HG03103 (cell line): ENCODE measurements around the gene SRRM4.
"Not testable (repeated sequence)": the region's sequence is repeated elsewhere in the genome, so short reads cannot be mapped to it uniquely, and the experiment has no call there.

ENCODE experiments used
- ATAC-seq: cut with Tn5 transposase; IDR thresholded peaks from one replicate; pipeline ENCODE4 v1.9.1; 2021; ENCODE audit warnings: low read depth; ENCODE audit not compliant: unreplicated experiment

Gene SRRM4

DNA sequence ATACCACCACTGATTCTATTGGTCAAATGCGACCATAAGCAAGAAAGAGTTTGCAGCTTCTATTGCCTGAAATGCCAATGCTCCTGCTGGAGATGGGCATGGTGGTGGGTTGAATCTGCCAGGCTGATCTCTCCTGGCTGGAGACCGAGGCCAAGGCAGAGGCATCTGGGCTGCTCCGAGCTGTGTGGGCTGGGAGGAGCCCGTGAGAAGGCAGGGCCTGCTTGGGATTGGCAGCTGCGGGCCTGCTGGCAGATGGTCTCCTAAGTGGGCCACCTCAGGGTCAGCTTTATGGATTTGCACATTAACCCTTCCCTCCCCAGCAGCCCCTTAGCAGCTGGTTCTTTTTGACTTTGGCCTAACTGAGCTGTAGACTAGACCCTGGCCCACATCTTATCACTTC is 25.4 kb downstream of the SRRM4 start:
- ATAC-seq: no peak

DNA sequence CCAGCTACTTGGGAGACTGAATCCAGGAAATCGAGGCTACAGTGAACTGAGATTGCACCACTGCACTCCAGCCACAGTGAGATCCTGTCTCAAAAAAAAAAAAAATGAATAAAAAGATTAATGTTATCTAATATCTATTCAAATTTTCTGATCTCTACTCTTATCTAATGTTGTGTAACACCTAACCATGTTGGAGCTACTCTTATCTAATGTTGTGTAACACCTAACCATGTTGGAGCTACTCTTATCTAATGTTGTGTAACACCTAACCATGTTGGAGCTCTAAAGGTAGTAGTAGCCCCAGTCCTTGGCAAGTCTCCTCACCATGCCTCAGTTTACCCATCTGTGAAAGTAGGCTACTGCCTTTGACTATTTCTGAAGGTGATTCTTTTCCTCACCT is 26.9 kb downstream of the SRRM4 start:
- ATAC-seq: not testable (repeated sequence)

DNA sequence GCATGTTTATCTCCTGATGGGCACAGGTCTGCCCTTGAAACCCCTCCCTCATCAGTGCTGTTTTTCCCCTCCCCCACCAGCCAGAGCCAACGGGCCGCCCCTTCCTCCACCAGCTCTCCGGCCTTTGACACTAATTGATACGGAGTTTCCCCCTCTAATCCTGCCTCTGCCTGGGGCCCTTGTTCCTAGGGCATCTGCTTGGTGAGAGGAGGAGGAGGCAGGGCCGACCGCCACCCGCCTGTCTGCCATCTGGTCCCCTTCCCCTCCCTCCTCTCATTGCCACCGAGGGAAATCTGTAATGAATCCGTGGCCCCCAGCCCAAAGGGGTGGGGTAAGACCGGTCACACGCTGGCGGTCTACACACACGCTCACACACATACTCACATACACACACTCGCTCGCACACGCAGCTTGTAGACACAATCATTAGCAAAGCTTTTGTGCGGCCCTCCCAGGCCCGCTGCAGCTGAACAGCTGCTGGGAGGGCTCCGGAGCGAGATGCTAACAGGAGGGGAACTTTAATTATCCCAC is 27.4 kb downstream of the SRRM4 start:
- no peak for ATAC-seq

DNA sequence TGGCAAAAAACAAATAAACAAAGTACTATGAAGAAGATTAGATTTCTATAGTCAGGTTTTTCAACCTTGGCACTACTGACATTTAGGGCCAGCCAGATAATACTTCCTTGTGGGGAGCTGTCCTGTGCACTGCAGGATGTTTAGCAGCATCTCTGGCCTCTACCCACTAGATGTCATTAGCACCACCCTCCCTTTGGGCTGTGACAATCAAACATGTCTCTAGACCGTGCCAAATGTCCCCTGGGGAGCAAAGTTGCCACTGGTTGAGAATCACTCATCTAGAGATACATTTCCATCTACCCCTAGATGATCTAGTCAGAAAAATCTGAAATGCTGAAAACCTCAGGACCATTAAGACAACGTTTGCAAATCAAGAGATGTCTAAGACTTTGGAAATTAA is 29.9 kb downstream of the SRRM4 start:
- ATAC-seq: no peak

DNA sequence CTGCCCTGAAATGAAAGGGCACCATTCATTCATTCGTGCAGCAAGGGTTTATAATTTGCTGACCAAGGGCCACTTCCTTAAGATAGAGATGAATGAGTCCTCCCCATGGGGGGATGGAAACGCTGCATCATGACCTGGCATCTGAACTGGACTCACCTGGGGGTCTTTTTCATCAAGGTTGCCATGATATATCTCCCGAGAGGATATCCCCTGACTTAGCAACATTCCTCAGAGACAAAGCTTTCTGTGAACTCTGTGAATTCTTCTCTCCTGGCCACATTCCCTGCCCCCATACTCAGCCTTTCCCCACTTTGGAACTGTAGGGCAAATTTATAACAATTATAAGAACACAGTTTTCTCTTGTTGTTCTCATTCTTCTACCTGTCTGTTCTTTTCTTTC is 30.8 kb downstream of the SRRM4 start:
- no peak for ATAC-seq

DNA sequence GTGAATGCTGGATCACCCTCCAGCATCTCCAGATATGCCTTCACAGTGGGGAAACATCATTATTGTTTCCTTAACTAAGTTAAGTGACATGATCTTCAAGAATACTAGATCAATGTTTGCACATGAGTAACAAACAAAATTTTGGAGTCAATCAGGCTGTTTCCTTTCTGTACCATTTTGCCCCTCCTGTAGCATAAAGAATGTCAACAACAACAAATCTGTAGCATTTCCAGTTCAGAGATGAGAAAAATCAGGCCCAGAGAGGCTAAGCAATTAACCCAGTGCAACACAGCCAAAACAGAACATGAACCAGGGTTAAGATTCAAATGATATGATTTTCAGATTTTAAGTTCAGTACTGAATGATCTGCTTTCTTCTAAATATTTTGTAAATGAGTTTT is 31.7 kb downstream of the SRRM4 start:
- ATAC-seq: no peak

- no peak for ATAC-seq
These were observed 33.0 kb downstream of the SRRM4 start for GRCh38 chr12:119014368-119014767.

DNA sequence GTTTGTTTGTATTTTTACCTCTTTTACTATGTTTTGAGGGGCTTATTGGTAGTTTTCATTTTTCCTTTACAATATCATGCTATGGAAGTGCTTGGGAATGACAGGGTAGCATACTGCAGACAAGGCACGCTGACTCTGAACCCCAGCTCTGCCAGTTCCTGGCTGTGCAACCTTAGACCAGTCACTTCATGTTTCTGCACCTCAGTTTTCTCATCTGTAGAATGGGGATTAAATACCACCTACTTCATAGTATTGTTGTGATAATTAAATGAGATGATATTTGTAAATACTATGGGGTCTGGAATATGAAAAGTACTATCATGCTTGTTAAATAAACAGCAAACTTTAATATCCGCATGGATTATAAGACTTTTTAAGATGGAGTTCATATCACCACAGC is 35.4 kb downstream of the SRRM4 start:
- no peak for ATAC-seq

DNA sequence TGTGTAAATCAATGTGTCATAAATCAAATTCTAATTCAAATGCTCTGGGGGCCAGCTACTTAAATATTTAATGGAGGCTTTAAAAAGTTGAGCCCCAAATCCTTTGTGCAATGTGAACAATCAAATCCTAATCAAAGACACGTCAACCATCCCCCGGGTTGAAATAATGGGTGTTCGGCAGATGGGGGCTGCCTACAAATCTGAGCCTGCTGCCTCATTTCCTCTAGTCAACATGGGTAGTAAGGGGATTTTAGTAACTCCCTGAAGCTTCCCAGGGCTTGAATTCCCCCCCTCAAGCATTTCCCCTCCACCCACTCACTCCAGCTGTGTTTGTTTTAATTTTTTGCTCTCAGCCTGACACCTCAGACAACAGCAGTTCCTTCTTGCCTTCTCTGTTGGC is 37.8 kb downstream of the SRRM4 start:
- ATAC-seq: no peak

- ATAC-seq: no peak
These were observed 39.3 kb downstream of the SRRM4 start for GRCh38 chr12:119020406-119021360.

DNA sequence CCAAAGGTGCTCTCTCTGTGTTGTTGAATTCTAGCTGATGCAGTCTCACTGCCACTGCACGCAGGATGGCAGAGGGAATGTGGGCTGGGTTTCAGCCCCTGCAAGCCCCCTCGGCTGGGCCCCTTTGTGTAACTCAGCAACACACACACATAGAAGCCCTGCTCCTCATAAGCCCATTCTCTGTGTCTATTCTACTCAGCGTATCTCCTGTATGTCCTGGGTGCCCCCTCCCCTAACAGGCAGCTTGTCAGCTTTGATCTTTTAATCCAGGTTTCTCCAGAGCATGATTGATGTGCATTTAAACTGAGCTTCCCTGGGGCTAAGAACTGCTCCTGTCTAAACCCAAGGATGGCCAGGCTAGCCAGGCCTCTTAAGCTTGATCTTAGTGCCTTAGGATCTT is 43.0 kb downstream of the SRRM4 start:
- ATAC-seq: no peak

DNA sequence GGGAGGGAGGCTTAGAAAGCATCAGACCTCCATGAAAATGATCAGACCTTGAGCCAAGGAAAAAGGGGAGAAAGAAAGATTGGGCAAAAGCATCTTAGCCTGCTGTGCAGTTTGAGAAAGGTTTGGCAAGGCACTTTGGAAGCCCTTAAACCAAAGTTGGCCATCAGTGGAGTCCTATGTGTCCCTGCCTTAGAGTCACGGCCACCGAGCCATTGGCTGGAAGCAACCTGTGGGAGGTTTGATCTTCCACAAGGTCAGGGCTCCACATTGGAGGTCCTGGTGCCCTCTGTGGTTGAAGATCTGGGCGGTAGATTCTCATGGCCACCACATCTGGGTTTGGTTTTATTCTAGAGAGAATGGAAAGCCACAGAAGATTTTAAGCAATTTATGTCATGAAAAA is 44.4 kb downstream of the SRRM4 start:
- ATAC-seq: no peak

DNA sequence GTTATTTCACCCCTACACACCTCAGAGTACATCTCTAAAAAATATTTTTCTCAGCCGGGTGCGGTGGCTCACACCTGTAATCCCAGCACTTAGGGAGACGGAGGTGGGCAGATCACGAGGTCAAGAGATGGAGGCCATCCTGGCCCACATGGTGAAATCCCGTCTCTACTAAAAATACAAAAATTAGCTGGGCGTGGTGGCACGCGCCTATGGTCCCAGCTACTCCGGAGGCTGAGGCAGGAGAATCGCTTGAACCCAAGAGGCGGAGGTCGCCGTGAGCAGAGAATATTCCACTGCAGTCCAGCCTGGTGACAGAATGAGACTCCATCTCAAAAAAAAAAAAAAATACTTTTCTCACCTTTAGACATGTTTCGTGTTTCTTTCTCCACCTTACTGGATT is 52.0 kb downstream of the SRRM4 start:
- ATAC-seq: not testable (repeated sequence)

DNA sequence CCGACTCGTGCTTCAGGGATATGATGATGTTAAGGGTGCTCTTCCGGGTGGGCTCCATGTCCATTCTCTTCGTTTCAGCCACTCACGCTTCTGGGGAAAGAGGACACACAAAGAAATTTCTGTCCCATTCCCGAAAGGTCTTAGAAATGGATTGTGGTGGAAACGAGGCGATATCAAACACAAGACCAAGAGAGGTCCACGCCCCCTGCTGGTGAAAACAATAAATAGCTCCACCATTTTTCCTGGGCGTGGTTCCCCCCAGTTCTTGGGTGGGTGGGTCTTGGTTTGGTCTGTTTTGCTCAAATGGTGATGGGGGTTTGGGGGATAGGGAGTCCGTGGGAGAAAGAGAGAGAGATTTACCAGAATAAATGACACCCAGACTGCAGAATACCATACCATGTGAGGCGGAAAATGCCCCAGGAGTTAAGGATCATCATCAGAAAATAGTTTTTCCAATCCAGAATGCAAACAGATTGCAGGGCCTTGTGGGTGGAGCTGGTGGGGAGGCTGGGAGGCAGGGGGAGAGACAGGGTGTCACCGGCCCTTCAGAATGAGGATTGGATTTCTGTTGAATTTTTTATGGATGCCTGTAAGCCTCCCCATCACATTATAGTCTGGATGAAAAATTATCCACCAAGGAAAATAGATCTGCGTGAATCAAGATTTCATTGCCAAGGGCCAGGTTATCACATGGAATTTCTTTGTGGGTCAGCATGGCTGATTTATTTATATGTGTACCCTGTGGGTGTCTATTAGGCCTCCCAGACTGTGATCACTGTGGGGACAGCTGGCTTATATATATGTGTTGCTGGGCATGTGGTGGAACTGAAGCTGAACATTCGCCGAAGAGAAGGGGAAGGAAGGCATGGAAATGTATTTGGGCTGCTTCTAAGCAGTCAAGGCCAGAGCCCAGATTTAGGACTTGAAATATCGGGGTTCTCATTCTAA is 55.8 kb downstream of the SRRM4 start:
- ATAC-seq: no peak

DNA sequence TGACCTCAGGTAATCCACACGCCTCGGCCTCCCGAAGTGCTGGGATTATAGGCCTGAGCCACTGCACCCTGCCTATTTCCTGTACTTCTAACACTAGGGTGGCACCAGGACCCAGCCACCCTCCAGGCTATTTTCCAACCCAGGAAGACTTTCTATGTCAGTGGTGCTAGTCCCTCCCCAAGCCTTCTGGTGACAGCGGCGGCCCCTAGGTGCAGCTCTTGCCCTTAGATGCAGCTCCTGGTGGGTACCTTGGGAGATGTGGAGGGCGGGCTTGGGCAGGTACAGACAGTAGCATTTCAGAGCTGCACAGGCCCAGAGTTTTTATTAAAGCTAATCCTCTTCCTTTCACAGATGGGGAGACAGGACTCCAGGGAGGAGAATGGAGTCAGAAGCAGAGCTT is 62.8 kb downstream of the SRRM4 start:
- ATAC-seq: no peak

DNA sequence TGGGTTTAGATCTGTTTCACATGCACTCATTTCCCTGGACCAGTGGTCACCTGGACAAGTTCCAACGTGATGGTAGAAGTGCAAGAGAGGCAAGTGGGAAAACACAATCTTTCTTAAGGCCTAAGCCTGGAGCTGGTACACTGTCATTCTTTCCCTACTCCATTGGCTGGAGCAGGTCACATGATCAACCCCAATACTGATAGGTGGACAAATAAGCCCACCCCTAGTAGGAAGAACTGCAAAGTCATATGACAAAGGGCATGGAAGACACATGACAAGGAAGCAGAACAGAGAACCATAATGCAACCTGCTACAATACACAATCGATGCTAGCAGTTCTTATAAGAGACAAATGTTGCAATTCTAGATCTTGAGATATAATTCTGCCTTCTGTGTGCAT is 66.3 kb downstream of the SRRM4 start:
- ATAC-seq: no peak

GRCh38 chr12:119050663-119051062 is 69.3 kb downstream of the SRRM4 start:
- ATAC-seq: no peak

DNA sequence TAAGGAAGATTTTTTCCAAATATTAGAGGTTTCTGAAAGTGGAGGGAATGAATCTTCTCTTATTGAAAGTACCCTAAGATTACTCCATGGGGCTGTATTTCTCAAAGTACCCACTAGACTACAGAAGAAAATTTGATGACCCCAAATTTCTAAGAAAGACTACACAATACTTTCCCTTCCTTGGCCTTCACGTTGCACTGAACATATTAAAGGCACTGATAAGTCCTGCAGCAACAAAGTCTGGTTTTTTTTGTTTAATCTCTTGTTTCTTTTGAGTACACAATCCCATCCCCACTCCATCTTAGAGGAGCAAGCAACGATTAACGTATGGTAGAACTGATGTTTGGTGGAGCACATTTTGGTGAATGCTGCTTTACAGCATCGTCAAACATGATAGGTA is 70.1 kb downstream of the SRRM4 start:
- no peak for ATAC-seq

- ATAC-seq: no peak
These were observed 70.7 kb downstream of the SRRM4 start for GRCh38 chr12:119052001-119052400.

DNA sequence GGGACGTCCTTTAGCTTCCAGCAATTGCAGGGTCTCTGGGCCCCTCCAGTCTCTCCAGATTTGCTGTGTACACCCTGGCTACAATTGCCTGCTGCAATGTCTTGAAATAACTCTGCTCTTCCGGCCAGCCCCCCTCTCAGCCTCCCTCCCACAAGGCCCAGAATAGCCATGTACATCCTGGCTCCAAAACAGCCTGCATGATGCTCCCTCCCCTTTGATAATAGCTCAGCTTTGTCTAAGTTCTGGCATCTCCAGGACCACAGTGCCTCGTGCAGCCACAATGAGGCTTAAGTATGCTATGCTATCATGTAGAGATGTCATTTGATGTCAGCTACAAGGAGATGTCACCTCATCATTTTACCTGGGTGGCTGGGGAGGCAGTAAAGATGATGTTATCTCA is 74.6 kb downstream of the SRRM4 start:
- no peak for ATAC-seq
